Head of caudate nucleus (tissue), 42 donors: Measurements from ENCODE around the gene KCNQ1.

Experiments
- DNase-seq, 42 donors: peaks; one replicate each; pipeline versions ENCODE4 v3.0.0 to v3.0.0-alpha.2; 2020 to 2021; ENCODE audit warnings: mixed read lengths in 7 of 42
- intact Hi-C: fragments of 100-400 bp; cut with DNase I; formaldehyde crosslinking; loops from one replicate; pipeline ENCODE4 v1.15.0; 2022

KCNQ1 gene

DNA sequence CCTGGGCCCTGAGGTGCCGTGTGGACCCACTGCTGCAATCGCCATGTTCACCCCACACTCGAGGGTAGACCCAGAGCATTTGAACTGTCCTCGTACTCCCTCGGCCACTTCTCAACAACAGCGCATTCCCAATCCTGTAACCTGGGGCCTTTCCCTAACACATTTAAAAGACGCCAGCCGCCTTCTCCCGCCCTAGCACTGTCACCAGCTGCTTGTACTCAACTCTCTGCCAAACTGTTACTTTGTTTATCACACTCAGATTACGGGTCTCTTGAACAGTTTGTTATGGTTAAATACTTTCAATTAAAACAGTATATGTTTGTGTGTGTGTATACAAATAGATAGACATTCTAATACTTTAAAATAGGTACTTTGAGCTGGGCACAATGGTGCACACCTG lies 420.1 kb downstream of the KCNQ1 start:
- intact Hi-C loops = no loop called here
- DNase-seq = no peak

DNA sequence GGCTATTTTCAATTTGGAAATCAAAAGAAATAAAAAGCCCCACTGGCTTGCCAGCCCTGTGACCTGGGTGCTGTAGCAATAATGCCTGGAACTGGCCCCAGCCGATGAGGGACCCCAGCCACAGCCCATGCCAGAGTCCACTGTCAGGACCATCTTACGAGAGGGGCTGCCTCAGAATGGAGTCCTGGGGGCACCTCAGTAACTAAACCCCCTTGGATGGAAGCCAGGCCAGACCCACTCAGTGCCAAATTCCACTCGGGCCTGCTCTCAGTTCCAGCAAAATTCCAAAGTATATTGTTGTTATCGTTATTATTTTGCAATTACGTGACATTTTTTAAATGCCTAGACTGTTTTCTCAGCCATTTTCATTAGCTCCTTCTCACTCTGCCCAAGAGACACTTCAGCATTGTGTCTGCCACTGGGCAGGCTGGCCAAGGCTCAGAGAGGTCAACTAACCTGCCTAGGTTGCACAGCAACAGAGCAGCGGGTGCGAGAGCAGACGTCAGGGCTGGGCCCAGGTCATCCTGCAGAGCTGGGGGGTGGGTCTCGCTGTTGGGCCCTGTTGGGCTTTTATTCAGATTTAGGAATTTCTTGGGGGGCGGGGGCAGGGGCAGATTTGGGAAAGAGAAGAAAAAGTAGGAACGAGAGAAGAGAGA lies 421.2 kb downstream of the KCNQ1 start:
- DNase-seq = no peak
- intact Hi-C loops = no loop called here

DNA sequence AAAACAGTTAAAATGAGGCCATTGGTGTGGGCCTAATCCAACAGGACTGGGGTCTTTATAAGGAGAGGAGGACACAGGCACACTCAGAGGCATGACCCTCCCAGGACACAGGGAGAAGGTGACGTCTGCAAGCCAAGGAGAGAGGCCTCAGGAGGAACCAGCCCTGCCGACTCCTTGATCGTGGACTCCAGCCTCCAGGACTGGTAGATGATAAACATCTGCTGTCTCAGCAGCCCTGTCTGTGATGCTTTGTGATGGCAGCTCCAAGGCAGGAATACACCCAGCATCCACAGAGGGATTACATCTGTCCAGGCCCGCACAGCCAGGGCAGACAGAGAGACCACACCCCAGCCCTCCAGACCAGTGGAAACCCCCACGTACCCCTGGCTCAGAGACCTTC lies 422.3 kb downstream of the KCNQ1 start:
- DNase-seq = no peak
- intact Hi-C loops = no loop called here

DNA sequence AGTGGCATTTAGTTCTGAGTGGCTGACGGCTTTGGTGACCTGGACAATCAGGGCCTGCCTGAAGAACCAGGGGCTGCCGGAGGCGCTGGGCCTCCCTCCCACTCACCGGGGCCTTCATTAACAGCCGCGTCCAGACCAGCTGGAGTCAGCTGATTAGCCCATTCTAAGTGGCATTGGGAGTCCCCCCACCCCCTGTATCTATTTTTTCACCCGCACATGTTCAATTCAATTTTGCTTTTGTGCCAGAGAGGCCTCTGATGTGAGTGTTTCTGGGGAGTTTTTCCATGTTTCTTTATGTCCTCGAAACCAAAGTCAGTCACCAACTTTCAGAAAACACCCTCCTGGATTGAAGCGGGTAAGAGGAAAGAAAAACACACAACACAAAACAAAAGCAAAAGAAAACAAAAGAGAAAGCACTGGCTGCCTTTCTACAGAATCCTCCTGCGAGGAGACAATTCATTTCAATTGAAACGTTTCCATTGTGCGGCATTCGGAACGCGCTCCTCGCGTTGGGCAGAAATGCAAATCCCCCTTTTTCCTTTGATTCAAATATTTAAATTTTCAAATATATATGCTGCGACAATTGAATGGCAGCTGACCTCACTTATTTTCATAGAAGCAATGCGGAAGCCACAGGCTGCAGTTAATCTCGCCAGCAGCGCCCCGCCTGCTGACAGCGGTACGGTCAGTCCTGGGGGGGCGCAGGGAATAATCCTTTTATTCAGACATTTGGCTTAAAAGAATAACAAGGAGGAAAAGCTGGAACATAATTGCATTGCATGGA lies 423.1 kb downstream of the KCNQ1 start:
- intact Hi-C loops = no loop called here
- peak in 20 of 42 donors; percentile 33 to 80 (median 58) for DNase-seq

DNA sequence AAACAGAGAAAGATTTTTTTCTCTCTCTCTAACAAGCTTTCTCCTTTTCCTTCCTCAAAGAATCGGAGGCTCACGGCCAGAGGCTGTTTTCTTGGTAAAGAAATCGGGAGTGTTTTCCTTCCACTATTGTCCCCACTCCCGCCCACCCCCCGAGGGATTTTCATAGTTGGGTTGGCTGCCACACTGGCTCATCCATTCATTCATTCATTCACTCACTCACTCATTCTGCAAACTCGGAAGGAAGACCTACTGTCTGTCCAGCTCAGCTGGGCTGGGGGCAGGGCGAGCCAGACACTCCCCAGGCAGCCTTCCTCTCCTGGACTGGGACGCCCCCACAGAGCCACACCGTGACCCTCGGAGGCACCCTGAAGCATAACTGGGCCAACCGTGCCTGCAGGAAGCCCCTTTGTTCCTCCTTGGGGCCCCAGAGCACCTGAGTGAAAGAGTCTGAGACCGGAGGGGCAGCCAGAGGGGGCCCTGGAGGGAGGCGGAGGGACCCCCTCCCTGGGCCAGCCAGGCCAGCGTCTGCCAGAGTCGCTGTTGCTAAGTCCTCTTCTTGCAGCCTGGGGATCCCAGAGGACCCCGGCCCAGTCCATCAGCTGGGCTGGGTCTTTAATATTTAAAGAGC lies 423.8 kb downstream of the KCNQ1 start:
- intact Hi-C loops = no loop called here
- DNase-seq = peak in 16 of 42 donors; percentile 19 to 73 (median 56)

DNA sequence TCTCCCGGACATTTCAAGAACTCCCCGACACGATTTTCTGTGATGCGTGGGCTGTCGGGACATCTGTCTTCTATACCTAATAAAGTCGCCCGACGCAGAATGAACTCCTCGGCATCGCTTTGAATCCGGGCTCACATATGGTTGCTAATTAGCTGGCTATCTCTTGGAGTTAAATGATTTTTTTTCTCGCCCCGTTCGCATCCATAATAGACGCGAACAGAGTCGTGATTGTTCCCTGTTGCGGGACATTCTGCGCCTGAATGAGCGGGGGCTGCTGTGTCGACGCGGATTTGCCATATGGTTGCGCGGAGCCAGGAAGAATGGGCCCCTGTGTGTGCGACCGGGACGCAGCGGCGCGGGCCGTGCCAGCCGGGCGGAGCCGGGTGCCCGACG lies 424.3 kb downstream of the KCNQ1 start:
- peak; percentile 55 to 93 (median 80) for DNase-seq
- intact Hi-C loops = no loop called here

DNA sequence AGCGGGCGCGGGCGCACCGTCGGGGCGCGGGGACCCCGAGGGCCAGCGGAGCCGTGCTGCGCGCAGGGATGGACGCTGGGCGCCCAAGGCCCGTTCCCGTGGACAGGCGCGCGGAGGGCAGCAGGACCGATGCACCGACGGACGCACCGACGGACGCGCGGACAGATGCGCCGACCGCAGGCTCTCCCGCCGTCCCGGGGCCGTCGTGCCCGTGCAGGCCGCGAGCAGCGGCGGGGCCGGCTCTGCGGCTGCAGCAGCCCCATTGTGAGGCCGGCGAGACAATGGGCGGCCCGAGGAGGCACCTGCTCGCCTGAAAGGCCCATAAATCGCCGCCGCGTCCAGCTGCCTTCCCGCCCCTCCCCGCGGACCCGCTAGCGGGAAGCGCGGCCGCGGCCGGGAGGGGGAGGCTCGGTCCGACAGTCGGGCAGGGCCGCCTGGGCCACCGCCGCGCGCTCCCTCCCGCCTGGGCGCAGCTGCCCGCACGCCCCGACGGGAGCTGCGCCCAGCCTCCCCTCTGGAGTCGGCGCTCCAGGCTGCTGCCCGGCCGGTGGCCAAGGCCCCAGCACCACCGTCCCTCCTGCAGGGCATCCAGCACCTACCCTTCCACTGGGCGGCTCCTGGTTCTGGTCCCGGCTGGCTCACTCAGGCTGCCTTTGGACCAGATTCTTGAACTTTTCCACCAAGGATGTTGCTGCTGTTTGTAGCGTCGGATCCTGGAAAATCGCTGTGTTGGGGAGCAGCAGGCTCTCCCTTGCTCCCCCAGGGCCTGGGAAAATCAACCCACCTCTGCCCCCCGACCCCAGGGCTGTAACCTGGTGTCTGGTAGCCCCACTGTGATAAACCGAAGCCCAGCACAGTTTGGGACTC lies 425.0 kb downstream of the KCNQ1 start:
- peak in 36 of 42 donors; percentile 39 to 81 (median 65) for DNase-seq
- intact Hi-C loops = no loop called here

DNA sequence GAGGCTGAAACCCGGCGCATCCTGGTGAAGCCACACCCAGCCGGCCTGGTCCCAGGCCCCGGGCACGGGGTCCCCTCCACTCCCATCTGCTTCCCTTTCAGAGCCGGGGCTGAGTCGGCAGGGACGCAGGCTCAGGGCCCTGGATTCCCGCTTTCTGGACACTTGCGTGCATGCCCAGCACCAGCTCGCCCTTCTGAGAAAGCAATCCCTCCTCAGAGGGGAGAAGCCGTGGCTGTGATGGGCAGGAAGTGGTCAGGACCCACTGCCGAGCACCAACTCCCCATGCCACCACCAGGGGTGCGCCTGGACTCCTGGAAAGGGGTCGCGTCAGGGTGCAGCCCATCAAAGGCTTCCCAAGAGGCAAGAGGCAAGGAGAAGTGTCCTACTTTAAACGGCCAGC lies 425.7 kb downstream of the KCNQ1 start:
- intact Hi-C loops = no loop called here
- peak in 1 of 42 donors; percentile 56 for DNase-seq

DNA sequence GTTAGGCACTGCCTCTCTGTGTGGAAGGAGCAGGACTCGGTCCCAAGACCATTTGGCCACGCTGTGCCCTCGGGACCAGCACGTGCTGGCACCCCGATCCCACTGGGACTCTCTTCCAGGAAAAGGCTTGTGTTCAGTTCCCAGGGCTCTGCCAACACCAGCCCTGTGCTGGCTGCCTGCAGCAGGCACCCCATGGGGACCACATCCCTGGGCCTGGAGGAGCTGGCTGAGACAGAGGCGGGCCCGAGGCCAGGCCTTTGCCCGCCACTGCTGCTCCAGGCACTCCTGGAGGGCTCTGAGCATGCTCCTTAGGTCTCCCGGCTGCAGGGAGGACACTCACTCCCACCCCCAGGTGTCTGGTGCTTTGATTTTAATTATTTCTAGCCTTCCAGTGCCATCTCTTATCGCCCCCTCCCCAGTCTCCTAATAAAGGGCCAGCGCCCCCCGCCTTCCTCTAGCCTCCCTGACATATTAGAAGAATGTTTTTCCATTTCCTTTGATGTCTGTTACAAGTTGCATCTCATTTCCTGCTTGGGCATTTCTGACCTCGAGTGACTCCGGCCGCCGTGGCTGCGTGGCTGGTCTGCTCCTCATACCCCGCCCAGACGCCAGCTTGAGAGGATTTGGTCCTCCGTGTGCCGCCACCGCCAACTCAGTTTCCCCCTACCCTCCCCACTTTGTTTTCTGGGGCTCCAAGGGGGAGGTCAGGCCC lies 426.3 kb downstream of the KCNQ1 start:
- no peak for DNase-seq
- intact Hi-C loops = no loop called here

DNA sequence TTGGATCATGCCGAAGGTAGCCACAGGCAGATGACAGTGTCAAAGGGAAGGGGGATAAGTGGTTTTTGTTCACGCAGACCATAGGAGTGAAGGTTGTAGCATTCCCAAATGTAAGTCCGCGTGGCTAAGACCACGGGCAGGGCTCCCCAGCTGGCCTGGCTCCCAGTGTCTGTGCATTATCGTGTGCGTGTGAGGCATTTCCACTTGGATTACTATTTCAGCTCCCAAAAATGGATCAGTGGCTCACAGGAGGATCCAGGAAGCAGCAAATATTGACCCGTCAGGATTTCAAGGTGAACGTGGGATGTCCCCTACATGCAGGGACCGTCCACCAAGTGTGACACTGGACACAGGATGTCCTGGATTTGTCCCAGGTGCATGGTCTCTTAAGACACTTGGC lies 430.2 kb downstream of the KCNQ1 start:
- intact Hi-C loops = no loop called here
- no peak for DNase-seq

DNA sequence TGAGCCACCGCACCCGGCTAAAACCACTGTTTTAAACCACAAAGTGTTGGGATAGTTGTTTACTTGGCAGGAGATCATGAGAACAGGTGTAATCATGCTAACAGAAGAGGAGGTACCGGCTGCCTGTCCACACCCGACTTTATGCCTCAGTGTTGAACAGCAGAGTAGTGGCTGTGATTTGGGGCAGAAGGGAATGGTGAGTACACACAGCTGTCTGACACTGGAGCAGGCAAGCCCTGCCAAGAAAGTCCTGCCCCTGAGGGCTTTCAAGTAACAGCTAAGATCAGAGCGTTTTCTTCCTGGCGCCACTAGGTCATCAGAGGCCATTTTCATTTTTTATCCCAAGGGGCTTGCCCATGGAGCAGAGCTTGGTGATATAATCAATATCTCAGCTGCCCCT lies 432.7 kb downstream of the KCNQ1 start:
- no peak for DNase-seq
- intact Hi-C loops = no loop called here

DNA sequence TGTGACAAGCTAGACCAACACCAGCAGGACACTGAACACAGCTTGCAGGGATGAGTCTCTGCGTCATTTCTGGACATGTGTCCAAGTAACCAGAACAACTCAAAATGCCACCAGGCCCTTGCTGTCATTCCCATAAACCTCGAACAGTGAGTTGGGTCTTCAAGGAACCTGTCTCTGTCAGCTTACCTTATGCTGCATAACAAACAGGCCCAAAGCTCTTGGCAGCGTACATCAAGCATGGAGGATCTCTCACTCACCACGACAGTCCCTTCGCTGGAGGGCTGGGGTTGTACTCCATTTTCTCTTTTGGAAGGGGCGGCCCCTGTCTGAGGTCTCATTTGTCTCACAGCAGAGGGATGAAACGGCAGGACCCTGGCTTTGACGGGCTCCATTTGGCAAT lies 434.0 kb downstream of the KCNQ1 start:
- intact Hi-C loops = no loop called here
- no peak for DNase-seq

DNA sequence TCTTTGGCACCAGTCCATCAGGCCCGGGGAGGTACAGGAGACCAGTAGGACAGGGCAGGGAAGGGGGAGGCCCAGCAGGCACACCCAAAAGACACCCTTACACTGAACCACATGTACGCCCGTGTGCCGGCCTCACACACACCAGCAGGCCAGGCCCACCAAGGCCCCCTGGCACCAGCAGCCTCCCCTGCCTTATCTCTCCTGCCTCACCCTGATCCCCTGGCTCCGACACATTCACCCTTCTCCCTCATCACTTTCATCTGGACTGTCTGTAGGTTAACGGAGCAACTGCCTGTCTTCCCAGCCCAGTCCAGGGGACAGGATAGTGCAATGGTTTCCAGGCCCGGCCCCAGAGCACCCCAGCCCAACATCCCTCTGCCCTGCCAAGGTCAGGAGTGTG lies 435.8 kb downstream of the KCNQ1 start:
- no peak for DNase-seq
- intact Hi-C loops = loop anchor here (10.0 kb wide), 1 partner anchor 176 kb away; no protein-coding TSS in a partner anchor

DNA sequence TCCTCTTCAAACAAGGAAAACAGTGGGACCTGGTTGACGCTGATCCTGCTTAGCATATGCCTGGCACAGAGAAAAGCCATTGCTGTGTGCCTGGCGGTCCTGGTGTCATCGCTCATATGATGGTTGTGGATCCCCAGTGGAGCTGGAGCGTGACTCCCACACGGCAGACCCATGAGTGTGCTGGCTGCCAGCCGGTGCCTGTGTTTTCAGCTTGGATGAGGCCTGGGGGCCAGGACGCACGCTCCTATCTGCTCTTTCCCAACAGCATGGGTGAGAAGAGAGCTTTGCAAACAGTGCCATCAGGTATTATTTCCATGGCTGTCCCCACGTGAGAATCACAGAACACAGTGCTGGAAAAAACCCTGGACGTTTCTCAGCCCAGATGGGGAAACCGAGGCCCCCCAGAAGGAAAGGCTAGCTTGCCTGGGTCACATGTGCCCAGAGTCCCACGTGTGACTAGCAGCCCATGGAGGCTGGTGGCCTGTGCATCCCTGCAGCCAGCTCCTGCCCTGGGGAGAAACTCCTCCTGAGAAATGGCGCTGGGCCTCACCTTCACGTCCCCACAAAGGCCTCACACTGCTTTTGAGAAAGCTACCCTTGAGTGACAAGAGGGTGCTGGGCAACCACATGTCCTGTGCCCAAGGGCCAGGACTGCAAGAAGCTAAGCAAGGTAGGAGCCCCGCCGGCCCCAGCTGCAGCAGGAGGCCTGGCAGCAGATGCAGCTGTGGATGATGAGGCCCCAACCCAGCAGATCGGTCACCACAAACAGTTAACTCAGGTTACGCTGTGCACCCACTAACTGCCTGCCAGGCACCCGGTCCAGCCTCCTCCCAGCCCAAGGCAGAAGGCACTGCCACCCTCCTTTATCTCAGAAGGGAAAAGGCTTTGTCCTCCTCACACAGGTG lies 436.5 kb downstream of the KCNQ1 start:
- DNase-seq = no peak
- intact Hi-C loops = loop anchor here (10.0 kb wide), 1 partner anchor 177 kb away; no protein-coding TSS in a partner anchor

DNA sequence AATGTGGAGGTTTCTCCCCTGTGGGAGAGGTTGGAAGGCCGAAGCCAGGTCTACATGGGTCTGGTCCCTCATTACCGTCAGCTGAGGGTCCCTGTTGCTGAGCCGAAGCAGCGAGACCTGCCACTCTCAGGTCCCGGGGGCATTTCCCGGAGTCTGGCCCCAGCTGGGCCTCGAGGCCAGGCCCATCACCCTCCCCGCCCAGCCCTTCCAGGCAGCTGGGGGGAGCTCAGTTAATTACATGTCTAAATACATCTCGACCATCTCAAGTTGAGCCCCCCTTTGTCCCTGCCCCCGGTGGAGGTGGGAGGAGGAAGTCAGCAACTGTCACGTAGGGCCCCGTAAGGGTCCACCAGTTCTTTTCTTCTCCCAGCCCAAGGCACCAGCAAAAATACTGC lies 437.2 kb downstream of the KCNQ1 start:
- no peak for DNase-seq
- intact Hi-C loops = loop anchor here (10.0 kb wide), 1 partner anchor 177 kb away; no protein-coding TSS in a partner anchor

DNA sequence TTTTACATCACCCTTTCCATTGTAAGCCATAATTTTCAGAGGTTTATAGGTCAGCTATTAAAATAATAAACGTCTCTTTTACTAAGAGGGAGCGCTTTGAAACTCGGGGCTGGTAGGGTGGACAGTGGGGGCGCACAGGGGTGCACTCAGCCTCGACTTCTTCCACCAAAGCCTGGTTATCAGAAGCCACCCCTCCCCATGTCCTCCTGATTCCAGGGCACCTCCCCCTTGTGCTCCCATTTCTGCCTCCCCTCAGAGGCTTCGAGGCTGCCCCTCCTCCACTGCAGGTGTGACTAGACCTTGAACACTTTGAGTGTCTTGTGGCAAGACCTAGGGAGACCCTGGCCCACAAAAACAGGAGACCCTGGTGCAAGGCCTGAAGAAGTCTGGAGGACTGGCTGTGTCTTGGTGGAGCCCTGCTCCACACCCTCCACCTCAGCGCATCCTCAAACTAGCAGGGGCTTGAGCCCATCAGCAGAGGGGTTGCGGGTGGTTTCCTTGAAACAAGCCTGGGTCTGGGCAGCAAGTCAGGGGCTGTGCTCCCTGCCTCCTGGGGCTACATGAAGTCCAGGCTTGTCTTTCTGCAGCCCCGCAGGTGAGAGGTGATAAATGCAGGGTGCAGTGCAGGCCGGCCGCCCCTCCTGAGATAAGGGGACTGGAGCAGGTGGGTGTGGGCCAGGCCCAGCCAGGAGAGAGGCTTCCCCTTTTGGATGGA lies 437.7 kb downstream of the KCNQ1 start:
- intact Hi-C loops = loop anchor here (10.0 kb wide), 1 partner anchor 178 kb away; no protein-coding TSS in a partner anchor
- DNase-seq = no peak

DNA sequence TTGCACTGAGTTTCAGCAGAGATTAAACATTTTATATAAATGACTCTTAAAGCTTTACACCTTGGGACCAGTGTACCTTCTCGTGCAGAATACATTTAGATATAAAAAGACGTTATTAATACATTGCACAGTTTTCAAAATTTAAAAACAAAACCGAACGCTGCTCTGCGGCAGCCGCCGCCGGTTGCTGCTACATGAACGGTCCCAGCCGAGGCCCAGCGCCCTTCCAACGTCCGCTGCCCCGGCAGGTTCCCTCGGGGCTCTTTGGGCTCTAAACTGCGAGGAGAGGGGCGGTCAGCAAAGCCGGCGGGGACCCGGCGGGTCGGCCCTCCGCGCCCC lies 438.8 kb downstream of the KCNQ1 start:
- DNase-seq = peak in 1 of 42 donors; percentile 54
- intact Hi-C loops = loop anchor here (10.0 kb wide), 1 partner anchor 179 kb away; no protein-coding TSS in a partner anchor
